HepG2 (cell line): ENCODE results near the gene AATF. TPM values are rescaled to one million over a fixed set of nuclear protein-coding genes. Genes with fewer than 3 reads are reported as not detected.
A peak's percentile ranks its signal among the peaks of the same experiment; 100 is the strongest.

Experiments used
- ATF1 ChIP-seq: IDR thresholded peaks from 2 replicates; pipeline ENCODE4 v1.6.1; 2016; ENCODE audit warnings: mild to moderate bottlenecking, control low read depth
- BCL6 ChIP-seq: IDR thresholded peaks from 2 replicates; pipeline ENCODE4 v1.6.1; 2016; ENCODE audit warnings: missing genetic modification reagents, missing compliant biosample characterization
- CENPT ChIP-seq: sonication (generic); formaldehyde crosslinking; IDR thresholded peaks from 2 replicates; pipeline ENCODE4 v1.8.0; 2022; ENCODE audit warnings: low read depth, mild to moderate bottlenecking, moderate library complexity, missing genetic modification reagents
- KDM6A ChIP-seq: IDR thresholded peaks from 2 replicates; pipeline ENCODE4 v1.6.1; 2016; ENCODE audit warnings: low read depth
- TBX2 ChIP-seq: sonication (generic); formaldehyde crosslinking; IDR thresholded peaks from 2 replicates; pipeline ENCODE4 v1.5.0; 2020; ENCODE audit warnings: missing genetic modification reagents, mild to moderate bottlenecking, borderline replicate concordance
- ZFX ChIP-seq: sonication (generic); formaldehyde crosslinking; IDR thresholded peaks from 2 replicates; pipeline ENCODE4 v1.4.0; 2020; ENCODE audit warnings: mild to moderate bottlenecking, low read depth, missing genetic modification reagents, moderate library complexity
- ZNF460 ChIP-seq: sonication (generic); formaldehyde crosslinking; IDR thresholded peaks from 2 replicates; pipeline ENCODE4 v1.5.1; 2020; ENCODE audit warnings: missing genetic modification reagents, mild to moderate bottlenecking, borderline replicate concordance
- ZNF546 ChIP-seq: sonication (generic); formaldehyde crosslinking; conservative IDR thresholded peaks from 2 replicates; pipeline ENCODE4 v1.8.1; 2023; ENCODE audit warnings: mild to moderate bottlenecking, missing genetic modification reagents
- ZNF7 ChIP-seq: IDR thresholded peaks from 2 replicates; pipeline ENCODE4 v1.6.1; 2016; ENCODE audit warnings: missing biosample characterization, missing genetic modification reagents
- polyA plus RNA-seq, 8 experiments: library from polyadenylated mRNA; depleted of rRNA in 3 of 8; stranded (reverse) in 7 of 8; unstranded in 1 of 8; fragments of >200 nt; fragmentation: Illumina TruSeq in 4 of 8; extraction: Trizol in 4 of 8; gene quantifications; 2 replicates each; pipeline versions ENCODE4 v1.2.1 to v1.2.3, GENCODE V29; 2011 to 2016; ENCODE audit warnings: low read depth in 4 of 8, missing spikeins in 1 of 8, mixed read lengths in 1 of 8; ENCODE audit not compliant: insufficient read depth in 1 of 8
- total RNA-seq, 5 experiments: library from RNA; depleted of rRNA; stranded (reverse); fragments of >200 nt; fragmentation: Illumina TruSeq; extraction: Trizol; gene quantifications; 2 replicates each; pipeline ENCODE4 v1.2.3, GENCODE V29; 2016; ENCODE audit warnings: low read depth in 1 of 5
- TF ChIP-seq, protein P1 (sequence below), 2 experiments: IDR thresholded peaks; 2 replicates each; pipeline ENCODE4 v1.6.1; 2011 to 2012; ENCODE audit warnings: low read length in 2 of 2, borderline replicate concordance in 1 of 2, low read depth in 1 of 2, mild to moderate bottlenecking in 1 of 2, moderate library complexity in 1 of 2
- TF ChIP-seq, protein P2 (sequence below): sonication (generic); formaldehyde crosslinking; IDR thresholded peaks from 2 replicates; pipeline ENCODE4 v1.5.0; 2020; ENCODE audit warnings: missing genetic modification reagents
- TF ChIP-seq, protein P3 (sequence below): sonication (generic); formaldehyde crosslinking; IDR thresholded peaks from 2 replicates; pipeline ENCODE4 v1.5.0; 2020; ENCODE audit warnings: missing genetic modification reagents
- TF ChIP-seq, protein P4 (sequence below): sonication (generic); formaldehyde crosslinking; IDR thresholded peaks from 2 replicates; pipeline ENCODE4 v1.4.0; 2020; ENCODE audit warnings: mild to moderate bottlenecking, missing genetic modification reagents, borderline replicate concordance
- TF ChIP-seq, protein P5 (sequence below), 2 experiments: sonication (generic) in 1 of 2; formaldehyde crosslinking in 1 of 2; IDR thresholded peaks; 2 replicates each; pipeline versions ENCODE4 v1.4.0 to v1.6.1; 2018 to 2020; ENCODE audit warnings: missing genetic modification reagents in 2 of 2, borderline replicate concordance in 1 of 2, low read depth in 1 of 2, mild to moderate bottlenecking in 1 of 2, missing biosample characterization in 1 of 2
- TF ChIP-seq, protein P6 (sequence below): sonication (generic); formaldehyde crosslinking; IDR thresholded peaks from 2 replicates; pipeline ENCODE4 v1.4.0; 2020; ENCODE audit warnings: missing genetic modification reagents

Gene AATF
- total and polyA plus RNA-seq, 2 of the 13 experiments (the other 11 are each of a cell fraction or from before 2014, with no cell fraction given), result 9.1 to 53.3 TPM

DNA sequence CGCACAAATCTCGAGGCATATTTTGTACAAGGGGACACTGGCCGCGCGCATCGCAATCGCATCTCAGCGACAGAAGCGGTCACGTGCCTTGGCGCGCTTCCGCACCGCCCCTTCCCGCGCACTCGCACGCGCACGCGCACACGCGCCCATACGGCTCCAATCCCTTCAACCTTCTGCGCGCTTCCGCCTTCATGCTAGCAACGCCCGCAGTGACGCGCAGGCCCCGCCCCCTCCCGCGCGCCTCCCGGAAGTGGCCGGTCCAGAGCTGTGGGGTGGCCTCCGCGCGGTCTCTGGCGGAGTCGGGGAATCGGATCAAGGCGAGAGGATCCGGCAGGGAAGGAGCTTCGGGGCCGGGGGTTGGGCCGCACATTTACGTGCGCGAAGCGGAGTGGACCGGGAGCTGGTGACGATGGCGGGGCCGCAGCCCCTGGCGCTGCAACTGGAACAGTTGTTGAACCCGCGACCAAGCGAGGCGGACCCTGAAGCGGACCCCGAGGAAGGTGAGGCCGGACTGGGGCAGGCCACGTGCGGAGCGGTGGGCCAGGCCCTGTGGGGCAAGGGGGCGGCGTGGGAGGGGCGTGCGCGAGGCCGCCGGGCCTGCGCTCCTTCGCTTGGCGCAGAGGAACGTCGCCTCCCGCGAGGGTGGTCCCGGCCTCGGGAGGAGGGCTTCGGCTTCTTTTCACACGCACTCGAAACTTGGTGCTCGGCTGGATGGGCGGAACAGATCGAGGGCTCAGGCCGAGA, at the start of gene AATF (continued):
- TF ChIP-seq, protein P1, sequence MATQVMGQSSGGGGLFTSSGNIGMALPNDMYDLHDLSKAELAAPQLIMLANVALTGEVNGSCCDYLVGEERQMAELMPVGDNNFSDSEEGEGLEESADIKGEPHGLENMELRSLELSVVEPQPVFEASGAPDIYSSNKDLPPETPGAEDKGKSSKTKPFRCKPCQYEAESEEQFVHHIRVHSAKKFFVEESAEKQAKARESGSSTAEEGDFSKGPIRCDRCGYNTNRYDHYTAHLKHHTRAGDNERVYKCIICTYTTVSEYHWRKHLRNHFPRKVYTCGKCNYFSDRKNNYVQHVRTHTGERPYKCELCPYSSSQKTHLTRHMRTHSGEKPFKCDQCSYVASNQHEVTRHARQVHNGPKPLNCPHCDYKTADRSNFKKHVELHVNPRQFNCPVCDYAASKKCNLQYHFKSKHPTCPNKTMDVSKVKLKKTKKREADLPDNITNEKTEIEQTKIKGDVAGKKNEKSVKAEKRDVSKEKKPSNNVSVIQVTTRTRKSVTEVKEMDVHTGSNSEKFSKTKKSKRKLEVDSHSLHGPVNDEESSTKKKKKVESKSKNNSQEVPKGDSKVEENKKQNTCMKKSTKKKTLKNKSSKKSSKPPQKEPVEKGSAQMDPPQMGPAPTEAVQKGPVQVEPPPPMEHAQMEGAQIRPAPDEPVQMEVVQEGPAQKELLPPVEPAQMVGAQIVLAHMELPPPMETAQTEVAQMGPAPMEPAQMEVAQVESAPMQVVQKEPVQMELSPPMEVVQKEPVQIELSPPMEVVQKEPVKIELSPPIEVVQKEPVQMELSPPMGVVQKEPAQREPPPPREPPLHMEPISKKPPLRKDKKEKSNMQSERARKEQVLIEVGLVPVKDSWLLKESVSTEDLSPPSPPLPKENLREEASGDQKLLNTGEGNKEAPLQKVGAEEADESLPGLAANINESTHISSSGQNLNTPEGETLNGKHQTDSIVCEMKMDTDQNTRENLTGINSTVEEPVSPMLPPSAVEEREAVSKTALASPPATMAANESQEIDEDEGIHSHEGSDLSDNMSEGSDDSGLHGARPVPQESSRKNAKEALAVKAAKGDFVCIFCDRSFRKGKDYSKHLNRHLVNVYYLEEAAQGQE (IDR thresholded peaks at IDR 0.05; ENCODE audit: borderline replicate concordance in 1 of 2, low read depth in 1 of 2, low read length in 2 of 2), result no peak
- TF ChIP-seq ZFX (CRISPR knock-in tag) (peak; percentile 98), BCL6 (CRISPR knock-in tag) (peak; percentile 56), CENPT (CRISPR knock-in tag) (peak; percentile 96), ZNF546 (CRISPR knock-in tag) (peak; percentile 99), ZNF460 (CRISPR knock-in tag) (no peak; the same call in 1 of the 2 replicates), ZNF7 (CRISPR knock-in tag) (no peak), KDM6A (CRISPR knock-in tag) (no peak), ATF1 (peak; percentile 88), TBX2 (CRISPR knock-in tag) (peak; percentile 97)
- TF ChIP-seq, protein P2, sequence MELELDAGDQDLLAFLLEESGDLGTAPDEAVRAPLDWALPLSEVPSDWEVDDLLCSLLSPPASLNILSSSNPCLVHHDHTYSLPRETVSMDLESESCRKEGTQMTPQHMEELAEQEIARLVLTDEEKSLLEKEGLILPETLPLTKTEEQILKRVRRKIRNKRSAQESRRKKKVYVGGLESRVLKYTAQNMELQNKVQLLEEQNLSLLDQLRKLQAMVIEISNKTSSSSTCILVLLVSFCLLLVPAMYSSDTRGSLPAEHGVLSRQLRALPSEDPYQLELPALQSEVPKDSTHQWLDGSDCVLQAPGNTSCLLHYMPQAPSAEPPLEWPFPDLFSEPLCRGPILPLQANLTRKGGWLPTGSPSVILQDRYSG (CRISPR knock-in tag), result peak; percentile 95
- TF ChIP-seq, protein P3, sequence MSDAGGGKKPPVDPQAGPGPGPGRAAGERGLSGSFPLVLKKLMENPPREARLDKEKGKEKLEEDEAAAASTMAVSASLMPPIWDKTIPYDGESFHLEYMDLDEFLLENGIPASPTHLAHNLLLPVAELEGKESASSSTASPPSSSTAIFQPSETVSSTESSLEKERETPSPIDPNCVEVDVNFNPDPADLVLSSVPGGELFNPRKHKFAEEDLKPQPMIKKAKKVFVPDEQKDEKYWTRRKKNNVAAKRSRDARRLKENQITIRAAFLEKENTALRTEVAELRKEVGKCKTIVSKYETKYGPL (CRISPR knock-in tag), result peak; percentile 96
- TF ChIP-seq, protein P4, sequence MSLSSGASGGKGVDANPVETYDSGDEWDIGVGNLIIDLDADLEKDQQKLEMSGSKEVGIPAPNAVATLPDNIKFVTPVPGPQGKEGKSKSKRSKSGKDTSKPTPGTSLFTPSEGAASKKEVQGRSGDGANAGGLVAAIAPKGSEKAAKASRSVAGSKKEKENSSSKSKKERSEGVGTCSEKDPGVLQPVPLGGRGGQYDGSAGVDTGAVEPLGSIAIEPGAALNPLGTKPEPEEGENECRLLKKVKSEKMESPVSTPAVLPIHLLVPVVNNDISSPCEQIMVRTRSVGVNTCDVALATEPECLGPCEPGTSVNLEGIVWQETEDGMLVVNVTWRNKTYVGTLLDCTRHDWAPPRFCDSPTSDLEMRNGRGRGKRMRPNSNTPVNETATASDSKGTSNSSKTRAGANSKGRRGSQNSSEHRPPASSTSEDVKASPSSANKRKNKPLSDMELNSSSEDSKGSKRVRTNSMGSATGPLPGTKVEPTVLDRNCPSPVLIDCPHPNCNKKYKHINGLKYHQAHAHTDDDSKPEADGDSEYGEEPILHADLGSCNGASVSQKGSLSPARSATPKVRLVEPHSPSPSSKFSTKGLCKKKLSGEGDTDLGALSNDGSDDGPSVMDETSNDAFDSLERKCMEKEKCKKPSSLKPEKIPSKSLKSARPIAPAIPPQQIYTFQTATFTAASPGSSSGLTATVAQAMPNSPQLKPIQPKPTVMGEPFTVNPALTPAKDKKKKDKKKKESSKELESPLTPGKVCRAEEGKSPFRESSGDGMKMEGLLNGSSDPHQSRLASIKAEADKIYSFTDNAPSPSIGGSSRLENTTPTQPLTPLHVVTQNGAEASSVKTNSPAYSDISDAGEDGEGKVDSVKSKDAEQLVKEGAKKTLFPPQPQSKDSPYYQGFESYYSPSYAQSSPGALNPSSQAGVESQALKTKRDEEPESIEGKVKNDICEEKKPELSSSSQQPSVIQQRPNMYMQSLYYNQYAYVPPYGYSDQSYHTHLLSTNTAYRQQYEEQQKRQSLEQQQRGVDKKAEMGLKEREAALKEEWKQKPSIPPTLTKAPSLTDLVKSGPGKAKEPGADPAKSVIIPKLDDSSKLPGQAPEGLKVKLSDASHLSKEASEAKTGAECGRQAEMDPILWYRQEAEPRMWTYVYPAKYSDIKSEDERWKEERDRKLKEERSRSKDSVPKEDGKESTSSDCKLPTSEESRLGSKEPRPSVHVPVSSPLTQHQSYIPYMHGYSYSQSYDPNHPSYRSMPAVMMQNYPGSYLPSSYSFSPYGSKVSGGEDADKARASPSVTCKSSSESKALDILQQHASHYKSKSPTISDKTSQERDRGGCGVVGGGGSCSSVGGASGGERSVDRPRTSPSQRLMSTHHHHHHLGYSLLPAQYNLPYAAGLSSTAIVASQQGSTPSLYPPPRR (CRISPR knock-in tag), result peak; percentile 71; the same call in 1 of the 2 replicates
- TF ChIP-seq, protein P5, sequence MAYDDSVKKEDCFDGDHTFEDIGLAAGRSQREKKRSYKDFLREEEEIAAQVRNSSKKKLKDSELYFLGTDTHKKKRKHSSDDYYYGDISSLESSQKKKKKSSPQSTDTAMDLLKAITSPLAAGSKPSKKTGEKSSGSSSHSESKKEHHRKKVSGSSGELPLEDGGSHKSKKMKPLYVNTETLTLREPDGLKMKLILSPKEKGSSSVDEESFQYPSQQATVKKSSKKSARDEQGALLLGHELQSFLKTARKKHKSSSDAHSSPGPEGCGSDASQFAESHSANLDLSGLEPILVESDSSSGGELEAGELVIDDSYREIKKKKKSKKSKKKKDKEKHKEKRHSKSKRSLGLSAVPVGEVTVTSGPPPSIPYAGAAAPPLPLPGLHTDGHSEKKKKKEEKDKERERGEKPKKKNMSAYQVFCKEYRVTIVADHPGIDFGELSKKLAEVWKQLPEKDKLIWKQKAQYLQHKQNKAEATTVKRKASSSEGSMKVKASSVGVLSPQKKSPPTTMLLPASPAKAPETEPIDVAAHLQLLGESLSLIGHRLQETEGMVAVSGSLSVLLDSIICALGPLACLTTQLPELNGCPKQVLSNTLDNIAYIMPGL (CRISPR knock-in tag; IDR thresholded peaks at IDR 0.05; ENCODE audit: borderline replicate concordance in 1 of 2, low read depth in 1 of 2), result peak; percentile 75; a peak in 3 of 4 replicates
- TF ChIP-seq, protein P6, sequence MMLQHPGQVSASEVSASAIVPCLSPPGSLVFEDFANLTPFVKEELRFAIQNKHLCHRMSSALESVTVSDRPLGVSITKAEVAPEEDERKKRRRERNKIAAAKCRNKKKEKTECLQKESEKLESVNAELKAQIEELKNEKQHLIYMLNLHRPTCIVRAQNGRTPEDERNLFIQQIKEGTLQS (CRISPR knock-in tag), result peak; percentile 58; the same call in 1 of the 2 replicates
